KMS-11 (cell line): ENCODE data around the gene MRPL48.
"Not testable (repeated sequence)": the region's sequence is repeated elsewhere in the genome, so short reads cannot be mapped to it uniquely, and the experiment has no call there.

ENCODE experiments used
- H2AFZ ChIP-seq: fragments of 200-600 bp; sonication (generic); 2 replicates; pipeline ENCODE4 v1.6.1; 2016; ENCODE audit warnings: antibody characterized with exemption, mixed run types, low read depth
- H3K27ac ChIP-seq: fragments of 200-600 bp; sonication (generic); 2 replicates; pipeline ENCODE4 v1.6.1; 2016; ENCODE audit warnings: mild to moderate bottlenecking, mixed run types
- H3K27me3 ChIP-seq: fragments of 200-600 bp; sonication (generic); 2 replicates; pipeline ENCODE4 v1.6.1; 2017; ENCODE audit warnings: mild to moderate bottlenecking, low read depth, mixed run types, moderate library complexity; ENCODE audit not compliant: insufficient read depth
- H3K36me3 ChIP-seq: fragments of 200-600 bp; sonication (generic); 2 replicates; pipeline ENCODE4 v1.6.1; 2017; ENCODE audit warnings: mild to moderate bottlenecking, mixed run types; ENCODE audit not compliant: insufficient read depth
- H3K4me1 ChIP-seq: fragments of 200-600 bp; sonication (generic); 2 replicates; pipeline ENCODE4 v1.6.1; 2016; ENCODE audit warnings: mild to moderate bottlenecking, low read depth, mixed run types; ENCODE audit not compliant: poor library complexity, severe bottlenecking
- H3K4me2 ChIP-seq: fragments of 200-600 bp; sonication (generic); 2 replicates; pipeline ENCODE4 v1.7.0; 2016; ENCODE audit warnings: mild to moderate bottlenecking, mixed run types
- H3K4me3 ChIP-seq: fragments of 200-600 bp; sonication (generic); IDR thresholded peaks from 2 replicates; pipeline ENCODE4 v1.6.1; 2017; ENCODE audit warnings: low read depth, low read length, mixed read lengths; ENCODE audit not compliant: insufficient read depth
- H3K79me2 ChIP-seq: fragments of 200-600 bp; sonication (generic); 2 replicates; pipeline ENCODE4 v1.6.1; 2016; ENCODE audit warnings: low read depth, mixed run types; ENCODE audit not compliant: insufficient read depth
- H3K9ac ChIP-seq: fragments of 200-600 bp; sonication (generic); 2 replicates; pipeline ENCODE4 v1.6.1; 2016; ENCODE audit warnings: mild to moderate bottlenecking, mixed run types
- H4K20me1 ChIP-seq: fragments of 200-600 bp; sonication (generic); 2 replicates; pipeline ENCODE4 v1.6.1; 2016; ENCODE audit warnings: mild to moderate bottlenecking, mixed run types; ENCODE audit not compliant: insufficient read depth
- CTCF ChIP-seq: fragments of 200-600 bp; sonication (generic); conservative IDR thresholded peaks from 2 replicates; pipeline ENCODE4 v1.6.1; 2017; ENCODE audit warnings: low read depth, mild to moderate bottlenecking, antibody characterized with exemption, low read length, moderate library complexity, mixed read lengths

MRPL48 gene

GRCh38 chr11:73781303-73781702, 6.4 kb upstream of the MRPL48 start:
- Histone ChIP-seq H3K4me1 (peaks cover 35% of the 10 kb centered on the region), H3K36me3 (no peaks in the 10 kb centered on the region), H2AFZ (no peak overlapping the region), H3K27ac (no peak overlapping the region), H3K27me3 (no peaks in the 10 kb centered on the region), H3K4me3 (no peak overlapping the region), H3K4me2 (no peak overlapping the region), H3K9ac (no peak overlapping the region), H3K79me2 (no peaks in the 10 kb centered on the region), H4K20me1 (no peaks in the 10 kb centered on the region)
- TF ChIP-seq CTCF = no peak

- Histone ChIP-seq H2AFZ (no peak overlapping the region), H3K36me3 (no peaks in the 10 kb centered on the region), H3K9ac (no peak overlapping the region), H3K27ac (no peak overlapping the region), H3K4me1 (peaks cover 40% of the 10 kb centered on the region), H3K4me3 (no peak overlapping the region), H3K27me3 (no peaks in the 10 kb centered on the region), H4K20me1 (no peaks in the 10 kb centered on the region), H3K79me2 (peaks cover 1% of the 10 kb centered on the region; the same call in 1 of the 2 replicates), H3K4me2 (no peak overlapping the region)
- no peak for TF ChIP-seq CTCF
Measured at GRCh38 chr11:73783483-73784020, 4.1 kb upstream of the MRPL48 start.

DNA sequence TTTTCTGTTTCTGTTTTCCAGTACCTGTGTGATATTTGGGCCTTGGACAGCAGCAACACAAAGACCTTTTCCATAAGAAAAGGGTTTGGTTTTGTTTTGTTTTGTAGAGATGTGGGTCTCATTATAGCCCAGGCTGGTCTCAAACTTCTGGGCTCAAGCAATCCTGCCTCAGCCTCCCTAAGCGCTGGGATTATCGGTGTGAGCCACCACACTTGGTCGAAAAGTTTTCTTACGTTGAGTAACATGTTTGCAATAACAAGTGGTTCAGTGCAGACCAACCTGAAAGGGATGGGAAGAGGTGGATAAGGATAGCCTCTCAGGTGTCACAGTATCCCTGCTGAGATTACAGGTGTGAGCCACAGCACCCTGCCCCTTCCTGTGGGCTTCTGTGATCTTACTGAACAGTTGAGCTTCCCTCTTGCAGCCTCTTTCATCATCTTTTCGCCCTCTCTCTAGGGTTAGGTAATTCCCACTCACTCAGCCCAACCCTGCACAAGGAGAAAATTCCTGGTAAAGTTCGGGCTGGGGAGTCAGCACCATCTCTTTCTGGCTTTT, 3.5 kb upstream of the MRPL48 start:
- H3K27ac ChIP-seq = no peak overlapping the region

DNA sequence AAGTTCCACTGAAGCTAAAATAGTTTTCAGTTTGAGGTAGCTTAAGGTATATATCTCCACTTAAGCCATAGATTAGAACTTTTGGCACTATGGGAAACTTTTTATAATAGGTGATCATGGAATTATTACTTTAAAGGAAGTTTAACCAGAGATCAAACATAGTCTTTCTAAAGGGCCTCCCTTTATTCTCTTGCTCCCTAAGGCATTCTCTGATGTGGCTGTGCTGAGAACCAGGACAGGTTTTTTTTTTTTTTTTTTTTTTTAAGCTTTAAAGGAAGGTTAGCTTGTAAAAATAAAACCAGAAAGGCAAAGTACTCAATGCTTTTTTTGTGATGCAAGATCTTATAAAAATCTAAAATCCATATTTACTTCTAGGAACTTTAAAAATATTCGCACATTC, 2.9 kb upstream of the MRPL48 start:
- H3K4me1 ChIP-seq = peaks cover 40% of the 10 kb centered on the region
- H3K4me3 ChIP-seq = no peak overlapping the region
- H4K20me1 ChIP-seq = no peaks in the 10 kb centered on the region
- TF ChIP-seq CTCF = no peak
- peaks cover 11% of the 10 kb centered on the region for H3K79me2 ChIP-seq
- no peak overlapping the region for H3K4me2 ChIP-seq
- H3K27ac ChIP-seq = no peak overlapping the region
- H3K36me3 ChIP-seq = no peaks in the 10 kb centered on the region
- no peaks in the 10 kb centered on the region for H3K27me3 ChIP-seq
- H2AFZ ChIP-seq = no peak overlapping the region
- H3K9ac ChIP-seq = no peak overlapping the region

More for the DNA sequence above, 3.5 kb upstream of the MRPL48 start:
- Histone ChIP-seq H3K4me2 (no peak overlapping the region), H3K9ac (no peak overlapping the region), H3K36me3 (no peaks in the 10 kb centered on the region), H3K4me1 (peaks cover 40% of the 10 kb centered on the region), H3K79me2 (peaks cover 6% of the 10 kb centered on the region; the same call in 1 of the 2 replicates), H4K20me1 (no peaks in the 10 kb centered on the region), H3K27me3 (no peaks in the 10 kb centered on the region), H3K4me3 (no peak overlapping the region), H2AFZ (no peak overlapping the region)
- TF ChIP-seq CTCF = no peak

DNA sequence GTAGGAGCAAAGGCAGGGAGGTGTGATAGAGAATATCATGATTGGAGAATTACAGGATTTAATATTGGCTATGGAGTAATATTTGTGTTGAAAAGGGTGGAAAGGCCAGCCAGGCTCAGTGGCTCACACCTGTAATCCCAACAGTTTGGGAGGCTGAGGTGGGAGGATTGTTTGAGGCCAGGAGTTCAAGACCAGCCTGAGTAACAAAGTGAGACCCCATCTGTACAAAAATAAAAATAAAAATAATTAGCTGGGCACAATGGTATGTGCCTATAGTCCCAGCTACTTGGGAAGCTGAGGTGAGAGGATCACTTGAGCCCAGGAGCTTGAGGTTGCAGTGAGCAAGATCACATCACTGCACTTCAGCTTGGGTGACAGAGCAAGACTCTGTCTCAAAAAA, 2.2 kb upstream of the MRPL48 start:
- H3K4me3 ChIP-seq, H3K27ac ChIP-seq, H4K20me1 ChIP-seq, H3K36me3 ChIP-seq, H3K9ac ChIP-seq, H2AFZ ChIP-seq, H3K4me2 ChIP-seq, H3K27me3 ChIP-seq: not testable (repeated sequence)
- H3K4me1 ChIP-seq = peaks cover 32% of the 10 kb centered on the region
- peaks cover 12% of the 10 kb centered on the region for H3K79me2 ChIP-seq
